ENCODE measurements around the gene MAPT. TPM values are rescaled to one million over a fixed set of nuclear protein-coding genes. Genes with fewer than 3 reads are reported as not detected.

The MAPT gene
- total RNA-seq, 1 experiment from 2014 or later: 3.6 TPM

- Histone ChIP-seq H2AFZ (ENCODE audit: low read length) (no peak overlapping the region), H3K4me2 (ENCODE audit: low read length) (no peak overlapping the region), H3K9me3 (ENCODE audit: low read length) (peaks cover 9% of the 10 kb centered on the region; the same call in 1 of the 2 replicates), H3K4me1 (ENCODE audit: insufficient read depth, low read length) (no peaks in the 10 kb centered on the region), H4K20me1 (ENCODE audit: low read length) (no peaks in the 10 kb centered on the region), H3K27ac (ENCODE audit: low read length) (no peak overlapping the region), H3K9me2 (replicated peaks; ENCODE audit: low read length) (no peaks in the 10 kb centered on the region), H3F3A (ENCODE audit: low read length, unreplicated experiment) (no peaks in the 10 kb centered on the region), H3K27me3 (ENCODE audit: low read length) (0 out of 2 replicates have a peak, but pooled peaks cover 7% of the 10 kb centered on the region), H3K79me2 (ENCODE audit: low read length) (no peaks in the 10 kb centered on the region), H3K4me3 (ENCODE audit: low read length) (no peak overlapping the region), H3K36me3 (ENCODE audit: low read depth, low read length) (no peaks in the 10 kb centered on the region), H3K9ac (ENCODE audit: low read length) (no peak overlapping the region)
- TF ChIP-seq EZH2 (IDR thresholded peaks at IDR 0.05; ENCODE audit: low read length, unreplicated experiment): no peak
- TF ChIP-seq EZH2phosphoT487 (IDR thresholded peaks at IDR 0.05; ENCODE audit: borderline replicate concordance, low read length): no peak
- no peak for TF ChIP-seq CTCF (conservative IDR thresholded peaks at IDR 0.05; ENCODE audit: low read depth, low read length)
- ChIA-PET CTCF (no interaction called here), POLR2A (ENCODE audit: unreplicated experiment) (no interaction called here)
- intact Hi-C loops (cut with micrococcal nuclease): no loop called here
- no TSS peak for BruUV-seq (replicated peaks)
- no peak for DNase-seq
- no peak for ATAC-seq
Observed at GRCh38 chr17:45931677-45932076, 37.3 kb downstream of the MAPT start.

GRCh38 chr17:45934044-45934979 is 40.0 kb downstream of the MAPT start:
- H4K20me1 ChIP-seq (ENCODE audit: low read length): no peaks in the 10 kb centered on the region
- H2AFZ ChIP-seq (ENCODE audit: low read length): no peak overlapping the region
- H3K4me3 ChIP-seq (ENCODE audit: low read length): no peak overlapping the region
- no peak overlapping the region for H3K4me2 ChIP-seq (ENCODE audit: low read length)
- no peak for ATAC-seq
- H3K27me3 ChIP-seq (ENCODE audit: low read length): 0 out of 2 replicates have a peak, but pooled peaks cover 11% of the 10 kb centered on the region
- no TSS peak for BruUV-seq (replicated peaks)
- TF ChIP-seq EZH2phosphoT487 (IDR thresholded peaks at IDR 0.05; ENCODE audit: borderline replicate concordance, low read length) (no peak), EZH2 (IDR thresholded peaks at IDR 0.05; ENCODE audit: low read length, unreplicated experiment) (no peak), CTCF (conservative IDR thresholded peaks at IDR 0.05; ENCODE audit: low read depth, low read length) (no peak)
- POLR2A ChIA-PET (ENCODE audit: unreplicated experiment): interaction anchor here (0.6 kb wide), 1 partner anchor 27 kb away, joined by 11 read pairs; no protein-coding TSS in a partner anchor
- no peaks in the 10 kb centered on the region for H3K9me2 ChIP-seq (replicated peaks; ENCODE audit: low read length)
- H3K9ac ChIP-seq (ENCODE audit: low read length): no peak overlapping the region
- no peaks in the 10 kb centered on the region for H3K79me2 ChIP-seq (ENCODE audit: low read length)
- H3K4me1 ChIP-seq (ENCODE audit: insufficient read depth, low read length): no peaks in the 10 kb centered on the region
- no peaks in the 10 kb centered on the region for H3F3A ChIP-seq (ENCODE audit: low read length, unreplicated experiment)
- intact Hi-C loops (cut with micrococcal nuclease): no loop called here
- no peak overlapping the region for H3K27ac ChIP-seq (ENCODE audit: low read length)
- no peak for DNase-seq
- CTCF ChIA-PET: no interaction called here
- H3K36me3 ChIP-seq (ENCODE audit: low read depth, low read length): no peaks in the 10 kb centered on the region
- H3K9me3 ChIP-seq (ENCODE audit: low read length): no peaks in the 10 kb centered on the region

GRCh38 chr17:45935197-45935709 is 40.9 kb downstream of the MAPT start:
- Histone ChIP-seq H3K27me3 (ENCODE audit: low read length) (0 out of 2 replicates have a peak, but pooled peaks cover 16% of the 10 kb centered on the region), H4K20me1 (ENCODE audit: low read length) (no peaks in the 10 kb centered on the region), H3K36me3 (ENCODE audit: low read depth, low read length) (no peaks in the 10 kb centered on the region), H3F3A (ENCODE audit: low read length, unreplicated experiment) (no peaks in the 10 kb centered on the region), H3K79me2 (ENCODE audit: low read length) (no peaks in the 10 kb centered on the region), H3K4me3 (ENCODE audit: low read length) (no peak overlapping the region), H3K4me1 (ENCODE audit: insufficient read depth, low read length) (no peaks in the 10 kb centered on the region), H2AFZ (ENCODE audit: low read length) (no peak overlapping the region), H3K9ac (ENCODE audit: low read length) (no peak overlapping the region), H3K4me2 (ENCODE audit: low read length) (no peak overlapping the region), H3K9me3 (ENCODE audit: low read length) (no peaks in the 10 kb centered on the region), H3K27ac (ENCODE audit: low read length) (no peak overlapping the region), H3K9me2 (replicated peaks; ENCODE audit: low read length) (no peaks in the 10 kb centered on the region)
- POLR2A ChIA-PET (ENCODE audit: unreplicated experiment): no interaction called here
- no peak for ATAC-seq
- CTCF ChIA-PET: no interaction called here
- BruUV-seq (replicated peaks): no TSS peak
- TF ChIP-seq CTCF (conservative IDR thresholded peaks at IDR 0.05; ENCODE audit: low read depth, low read length) (no peak), EZH2 (IDR thresholded peaks at IDR 0.05; ENCODE audit: low read length, unreplicated experiment) (no peak), EZH2phosphoT487 (IDR thresholded peaks at IDR 0.05; ENCODE audit: borderline replicate concordance, low read length) (no peak)
- intact Hi-C loops (cut with micrococcal nuclease): no loop called here
- no peak for DNase-seq

All from PC-3 (cell line).